OCI-LY3 (cell line): ENCODE results near the gene ZCCHC2.

Source experiments
- EZH2phosphoT487 ChIP-seq: fragments of 200-600 bp; shearing (Covaris generic); IDR thresholded peaks from 2 replicates; pipeline ENCODE4 v1.6.1; 2018; ENCODE audit warnings: antibody characterized with exemption, mixed run types, low read depth
- TF ChIP-seq, protein P1 (sequence below): fragments of 200-600, 300-600 bp; sonication (generic); IDR thresholded peaks from 2 replicates; pipeline ENCODE4 v1.5.1; 2014; ENCODE audit warnings: antibody characterized with exemption, low read length, low read depth

DNA sequence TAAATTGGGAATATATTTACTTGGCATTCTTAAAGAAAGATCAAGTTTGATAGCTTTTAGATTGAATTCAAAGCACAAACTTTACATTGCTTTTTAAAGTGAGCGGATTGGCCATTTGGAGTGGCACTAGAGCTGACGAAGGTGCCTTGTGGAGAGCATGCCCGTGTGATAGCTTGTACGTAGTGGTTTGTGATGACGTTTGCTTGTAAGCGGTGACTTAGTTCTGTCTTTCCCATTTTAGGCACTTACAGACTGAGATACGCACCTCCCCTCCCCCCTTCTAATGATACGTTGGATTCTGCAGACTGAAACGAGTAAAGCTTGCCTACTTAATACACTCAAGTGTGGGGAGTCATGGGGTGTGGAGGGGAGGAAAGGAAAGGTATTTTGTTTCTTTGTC, 53.4 kb downstream of the ZCCHC2 start:
- TF ChIP-seq, protein P1, sequence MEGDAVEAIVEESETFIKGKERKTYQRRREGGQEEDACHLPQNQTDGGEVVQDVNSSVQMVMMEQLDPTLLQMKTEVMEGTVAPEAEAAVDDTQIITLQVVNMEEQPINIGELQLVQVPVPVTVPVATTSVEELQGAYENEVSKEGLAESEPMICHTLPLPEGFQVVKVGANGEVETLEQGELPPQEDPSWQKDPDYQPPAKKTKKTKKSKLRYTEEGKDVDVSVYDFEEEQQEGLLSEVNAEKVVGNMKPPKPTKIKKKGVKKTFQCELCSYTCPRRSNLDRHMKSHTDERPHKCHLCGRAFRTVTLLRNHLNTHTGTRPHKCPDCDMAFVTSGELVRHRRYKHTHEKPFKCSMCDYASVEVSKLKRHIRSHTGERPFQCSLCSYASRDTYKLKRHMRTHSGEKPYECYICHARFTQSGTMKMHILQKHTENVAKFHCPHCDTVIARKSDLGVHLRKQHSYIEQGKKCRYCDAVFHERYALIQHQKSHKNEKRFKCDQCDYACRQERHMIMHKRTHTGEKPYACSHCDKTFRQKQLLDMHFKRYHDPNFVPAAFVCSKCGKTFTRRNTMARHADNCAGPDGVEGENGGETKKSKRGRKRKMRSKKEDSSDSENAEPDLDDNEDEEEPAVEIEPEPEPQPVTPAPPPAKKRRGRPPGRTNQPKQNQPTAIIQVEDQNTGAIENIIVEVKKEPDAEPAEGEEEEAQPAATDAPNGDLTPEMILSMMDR = no peak
- no peak for TF ChIP-seq EZH2phosphoT487
